HG02840 (cell line): ENCODE measurements around the gene MYBBP1A.
"Not testable (repeated sequence)": the region's sequence is repeated elsewhere in the genome, so short reads cannot be mapped to it uniquely, and the experiment has no call there.

Source experiments
- ATAC-seq: cut with Tn5 transposase; IDR thresholded peaks from one replicate; pipeline ENCODE4 v1.9.1; 2021; ENCODE audit warnings: mild to moderate bottlenecking, moderate library complexity, moderate number of reproducible peaks; ENCODE audit not compliant: unreplicated experiment, low FRiP score

The MYBBP1A gene, protein sequence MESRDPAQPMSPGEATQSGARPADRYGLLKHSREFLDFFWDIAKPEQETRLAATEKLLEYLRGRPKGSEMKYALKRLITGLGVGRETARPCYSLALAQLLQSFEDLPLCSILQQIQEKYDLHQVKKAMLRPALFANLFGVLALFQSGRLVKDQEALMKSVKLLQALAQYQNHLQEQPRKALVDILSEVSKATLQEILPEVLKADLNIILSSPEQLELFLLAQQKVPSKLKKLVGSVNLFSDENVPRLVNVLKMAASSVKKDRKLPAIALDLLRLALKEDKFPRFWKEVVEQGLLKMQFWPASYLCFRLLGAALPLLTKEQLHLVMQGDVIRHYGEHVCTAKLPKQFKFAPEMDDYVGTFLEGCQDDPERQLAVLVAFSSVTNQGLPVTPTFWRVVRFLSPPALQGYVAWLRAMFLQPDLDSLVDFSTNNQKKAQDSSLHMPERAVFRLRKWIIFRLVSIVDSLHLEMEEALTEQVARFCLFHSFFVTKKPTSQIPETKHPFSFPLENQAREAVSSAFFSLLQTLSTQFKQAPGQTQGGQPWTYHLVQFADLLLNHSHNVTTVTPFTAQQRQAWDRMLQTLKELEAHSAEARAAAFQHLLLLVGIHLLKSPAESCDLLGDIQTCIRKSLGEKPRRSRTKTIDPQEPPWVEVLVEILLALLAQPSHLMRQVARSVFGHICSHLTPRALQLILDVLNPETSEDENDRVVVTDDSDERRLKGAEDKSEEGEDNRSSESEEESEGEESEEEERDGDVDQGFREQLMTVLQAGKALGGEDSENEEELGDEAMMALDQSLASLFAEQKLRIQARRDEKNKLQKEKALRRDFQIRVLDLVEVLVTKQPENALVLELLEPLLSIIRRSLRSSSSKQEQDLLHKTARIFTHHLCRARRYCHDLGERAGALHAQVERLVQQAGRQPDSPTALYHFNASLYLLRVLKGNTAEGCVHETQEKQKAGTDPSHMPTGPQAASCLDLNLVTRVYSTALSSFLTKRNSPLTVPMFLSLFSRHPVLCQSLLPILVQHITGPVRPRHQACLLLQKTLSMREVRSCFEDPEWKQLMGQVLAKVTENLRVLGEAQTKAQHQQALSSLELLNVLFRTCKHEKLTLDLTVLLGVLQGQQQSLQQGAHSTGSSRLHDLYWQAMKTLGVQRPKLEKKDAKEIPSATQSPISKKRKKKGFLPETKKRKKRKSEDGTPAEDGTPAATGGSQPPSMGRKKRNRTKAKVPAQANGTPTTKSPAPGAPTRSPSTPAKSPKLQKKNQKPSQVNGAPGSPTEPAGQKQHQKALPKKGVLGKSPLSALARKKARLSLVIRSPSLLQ (N-terminal part only)

DNA sequence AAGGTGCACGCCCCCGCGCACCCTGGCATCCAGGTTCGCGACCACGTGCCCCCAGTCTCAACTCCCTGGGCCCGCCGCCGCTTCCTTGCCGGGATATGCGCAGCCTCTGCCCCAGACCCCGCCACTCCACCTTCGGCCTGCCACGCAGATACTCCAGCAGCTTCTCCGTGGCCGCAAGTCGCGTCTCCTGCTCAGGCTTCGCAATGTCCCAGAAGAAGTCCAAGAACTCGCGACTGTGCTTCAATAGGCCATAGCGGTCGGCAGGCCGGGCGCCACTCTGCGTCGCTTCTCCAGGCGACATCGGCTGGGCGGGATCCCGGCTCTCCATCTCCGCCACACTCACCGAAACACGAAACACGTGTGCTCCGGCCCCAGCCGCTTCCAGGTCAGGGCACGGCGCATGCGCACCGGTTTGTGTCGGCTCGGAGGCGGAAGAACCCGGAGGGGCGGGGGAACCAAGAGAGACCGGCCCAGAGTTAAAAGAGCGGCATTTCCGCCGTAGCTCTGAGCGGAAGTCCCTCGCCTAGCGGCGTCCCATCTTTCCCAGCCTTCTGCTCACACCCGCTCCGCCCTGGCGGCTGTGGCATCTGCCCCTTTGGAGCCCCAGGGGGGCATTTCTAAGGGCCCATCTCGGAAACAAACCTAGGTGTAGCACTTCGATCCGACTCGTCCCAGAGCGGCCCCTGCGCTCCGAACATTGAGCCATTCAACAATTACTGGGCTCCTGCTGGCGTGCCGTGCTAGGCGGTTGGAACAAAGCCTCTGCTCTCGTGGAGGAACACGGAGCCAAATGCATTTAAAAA lies at the start of gene MYBBP1A:
TSS of gene MYBBP1A (minus strand) at position 388 of the 803 bp plus-strand sequence. CDS start at position 328, 60 bp downstream.
- peak; percentile 81 for ATAC-seq

DNA sequence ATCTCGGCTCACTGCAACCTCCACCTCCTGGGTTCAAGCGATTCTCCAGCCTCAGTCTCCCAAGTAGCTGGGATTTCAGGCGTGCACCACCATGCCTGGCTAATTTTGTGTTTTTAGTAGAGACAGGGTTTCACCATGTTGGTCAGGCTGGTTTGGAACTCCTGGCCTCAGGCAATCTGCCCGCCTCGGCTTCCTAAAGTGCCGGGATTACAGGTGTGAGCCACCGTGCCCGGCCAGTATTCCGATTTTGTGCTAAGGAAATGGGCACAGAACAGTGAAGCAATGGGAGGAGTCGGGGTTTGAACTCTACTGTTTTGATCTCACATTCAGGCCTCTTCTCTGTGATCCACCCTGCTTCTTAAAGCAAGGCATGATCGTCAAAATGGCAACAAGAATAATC lies 49.6 kb upstream of the MYBBP1A start:
- ATAC-seq, result not testable (repeated sequence)

DNA sequence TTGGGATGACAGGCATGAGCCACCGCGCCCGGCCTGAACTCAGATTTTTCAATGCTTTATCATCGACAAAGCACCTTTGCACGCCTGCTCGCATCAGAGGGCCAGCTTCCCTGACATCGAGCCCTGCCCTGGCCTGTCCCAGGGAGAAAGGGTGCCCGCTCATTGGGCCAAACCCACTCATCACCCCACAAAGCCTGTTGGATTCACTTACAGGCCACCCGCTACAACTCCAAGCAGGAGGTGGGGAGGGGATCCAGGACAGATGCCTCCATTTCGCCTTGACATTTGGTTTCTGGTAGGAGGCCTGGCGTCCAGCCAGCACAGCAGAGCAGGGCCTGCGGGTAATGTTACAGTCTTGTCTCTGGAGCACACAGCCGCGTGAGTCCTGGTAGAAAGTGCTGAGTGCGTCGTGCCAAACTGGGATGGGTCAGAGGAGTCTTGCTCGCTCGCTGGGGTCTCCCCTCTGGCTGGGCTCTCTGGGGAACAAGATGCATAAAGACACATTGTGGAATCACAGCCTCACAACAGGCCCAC lies 49.0 kb upstream of the MYBBP1A start:
- ATAC-seq, result no peak

DNA sequence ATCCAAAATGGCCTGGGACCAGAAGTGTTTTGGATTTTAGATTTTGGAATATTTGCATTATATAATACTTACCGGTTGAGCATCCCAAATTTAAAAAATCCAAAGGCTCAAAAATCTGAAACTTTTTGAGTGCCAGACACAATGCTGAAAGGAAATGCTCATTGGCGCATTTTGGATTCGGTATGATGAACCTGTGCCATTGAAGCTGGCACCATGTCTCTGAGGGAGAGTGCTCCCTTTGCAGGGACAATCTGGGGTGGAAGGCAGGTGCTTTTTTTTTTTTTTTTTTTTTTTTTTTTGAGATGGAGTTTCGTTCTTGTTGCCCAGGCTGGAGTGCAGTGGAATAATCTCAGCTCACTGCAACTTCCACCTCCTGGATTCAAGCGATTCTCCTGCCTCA lies 46.9 kb upstream of the MYBBP1A start:
- ATAC-seq, result no peak

DNA sequence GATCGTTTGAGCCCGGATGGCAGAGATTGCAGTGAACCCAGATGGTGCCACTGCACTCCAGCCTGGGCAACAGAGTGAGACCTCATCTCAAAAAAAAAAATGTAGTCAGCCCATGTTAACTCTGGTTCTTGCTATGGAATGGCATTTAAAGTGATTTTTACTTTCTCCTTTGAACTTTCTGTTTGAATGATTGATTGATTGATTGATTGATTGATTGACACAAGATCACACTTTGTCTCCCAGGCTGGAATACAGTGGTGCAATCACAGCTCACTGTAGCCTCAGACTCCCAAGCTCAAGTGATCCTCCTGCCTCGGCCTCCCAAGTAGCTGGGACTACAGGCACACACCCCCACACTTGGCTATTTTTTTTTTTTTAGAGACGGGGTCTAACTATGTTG lies 46.1 kb upstream of the MYBBP1A start:
- no peak for ATAC-seq

DNA sequence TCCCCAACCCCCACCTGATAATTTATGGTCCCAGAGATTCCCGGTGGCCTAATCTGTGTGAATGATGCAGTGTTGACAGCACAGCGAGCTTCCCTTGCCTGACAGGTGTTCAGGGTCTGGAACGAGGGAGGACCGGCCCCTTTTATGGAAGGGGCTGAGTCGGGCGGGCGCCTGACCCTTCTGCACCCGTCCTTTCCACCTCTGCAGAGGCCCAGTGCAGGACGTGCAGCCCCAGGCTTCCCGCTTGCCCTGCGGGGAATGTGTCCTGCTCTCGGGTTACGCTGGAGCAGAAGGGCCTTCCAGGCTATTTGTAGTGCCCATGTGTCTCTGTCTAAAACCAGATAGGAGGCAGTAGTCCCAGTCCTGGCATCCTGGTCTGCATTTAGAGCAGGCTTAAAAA lies 45.4 kb upstream of the MYBBP1A start:
- ATAC-seq, result no peak

DNA sequence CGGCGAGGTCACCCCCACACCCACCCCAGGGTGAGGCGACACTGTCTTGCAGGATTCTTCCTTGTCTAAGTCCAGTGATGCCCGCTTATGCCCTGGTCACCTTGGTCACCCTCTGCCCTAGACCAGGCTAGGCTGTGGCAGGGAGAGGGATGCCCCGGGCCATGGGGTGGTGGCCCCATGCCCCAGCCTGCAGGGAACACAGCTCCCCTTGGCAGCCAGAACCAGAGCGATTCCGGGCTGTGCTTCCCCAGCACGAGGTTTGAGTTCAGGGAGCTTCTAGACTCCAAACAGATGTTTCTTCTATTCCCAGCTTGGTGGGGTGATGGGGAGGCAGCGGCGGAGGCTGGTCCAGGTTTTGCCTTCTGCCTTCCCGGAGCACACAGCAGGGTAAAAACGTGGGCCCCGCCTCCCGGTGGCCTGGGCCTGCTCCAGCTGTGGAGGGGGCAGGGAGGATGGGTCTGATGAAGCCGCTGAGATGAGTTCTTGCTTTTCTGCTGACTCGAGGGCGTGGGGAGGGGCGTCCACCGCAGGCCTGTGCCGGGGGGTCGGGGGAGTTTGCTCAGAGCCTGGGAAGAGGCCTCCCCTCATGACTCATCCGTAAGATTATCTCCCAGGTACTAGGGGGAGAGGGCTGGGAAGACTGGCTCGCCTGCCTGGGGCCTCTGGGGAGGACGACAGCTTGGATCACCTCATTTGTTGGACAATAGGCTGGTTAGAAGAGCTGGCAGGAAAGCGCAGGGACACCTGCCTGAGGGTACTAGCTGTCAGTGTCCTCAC lies 44.5 kb upstream of the MYBBP1A start:
- ATAC-seq, result no peak

DNA sequence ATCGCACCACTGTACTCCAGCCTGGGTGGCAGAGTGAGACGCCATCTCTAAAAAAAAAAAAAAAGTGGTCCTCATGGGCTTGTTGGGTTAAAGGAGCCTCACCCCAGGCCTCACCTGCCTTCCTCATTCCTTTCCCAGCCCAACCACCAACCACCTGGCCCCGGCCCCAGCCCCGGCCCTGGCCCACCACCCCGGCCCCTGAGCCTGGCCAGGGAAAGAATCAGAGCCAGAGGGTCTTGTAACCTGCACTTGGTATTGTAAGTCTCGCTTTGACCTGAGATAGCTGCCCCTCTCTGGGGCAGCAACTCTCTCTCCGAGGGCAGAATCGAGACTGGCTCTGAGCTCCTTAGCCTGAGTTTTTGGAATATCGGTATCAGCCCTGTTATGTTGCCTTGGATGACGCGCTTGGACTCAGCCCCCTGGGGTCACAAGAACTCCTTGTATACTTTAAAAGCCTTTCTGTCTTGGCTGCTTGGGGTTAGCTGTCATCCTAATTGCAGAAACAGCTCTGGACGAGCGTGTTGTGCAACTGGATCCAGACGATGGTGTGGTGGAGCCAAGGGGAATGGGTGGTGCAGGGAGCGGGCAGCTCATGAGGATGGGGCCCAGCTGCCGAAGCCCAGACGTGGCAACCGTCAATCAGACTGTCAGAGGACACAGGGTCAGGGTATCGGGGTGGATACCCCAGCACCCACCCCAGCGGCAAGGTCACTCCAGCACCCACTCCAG lies 43.8 kb upstream of the MYBBP1A start:
- ATAC-seq, result no peak

DNA sequence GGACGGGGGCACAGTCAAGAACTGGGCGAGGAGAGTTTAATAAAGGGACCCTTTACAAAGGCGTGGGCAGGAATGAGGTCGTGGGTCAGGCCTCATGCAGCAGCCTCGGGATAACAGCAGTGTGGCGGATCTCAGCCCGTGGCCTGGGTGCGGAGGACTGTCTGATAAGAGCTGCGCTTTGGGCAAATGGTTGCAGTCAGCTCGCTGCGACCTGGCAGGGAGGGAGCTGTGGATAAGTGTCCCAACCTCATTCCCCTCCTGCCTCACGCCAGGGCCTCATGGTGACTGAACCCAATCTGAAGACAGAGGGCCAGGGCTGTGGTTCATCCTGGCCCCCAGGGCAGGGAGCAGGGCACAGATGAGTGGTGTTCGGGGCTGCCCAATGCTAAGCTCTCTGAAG lies 42.8 kb upstream of the MYBBP1A start:
- ATAC-seq, result no peak

DNA sequence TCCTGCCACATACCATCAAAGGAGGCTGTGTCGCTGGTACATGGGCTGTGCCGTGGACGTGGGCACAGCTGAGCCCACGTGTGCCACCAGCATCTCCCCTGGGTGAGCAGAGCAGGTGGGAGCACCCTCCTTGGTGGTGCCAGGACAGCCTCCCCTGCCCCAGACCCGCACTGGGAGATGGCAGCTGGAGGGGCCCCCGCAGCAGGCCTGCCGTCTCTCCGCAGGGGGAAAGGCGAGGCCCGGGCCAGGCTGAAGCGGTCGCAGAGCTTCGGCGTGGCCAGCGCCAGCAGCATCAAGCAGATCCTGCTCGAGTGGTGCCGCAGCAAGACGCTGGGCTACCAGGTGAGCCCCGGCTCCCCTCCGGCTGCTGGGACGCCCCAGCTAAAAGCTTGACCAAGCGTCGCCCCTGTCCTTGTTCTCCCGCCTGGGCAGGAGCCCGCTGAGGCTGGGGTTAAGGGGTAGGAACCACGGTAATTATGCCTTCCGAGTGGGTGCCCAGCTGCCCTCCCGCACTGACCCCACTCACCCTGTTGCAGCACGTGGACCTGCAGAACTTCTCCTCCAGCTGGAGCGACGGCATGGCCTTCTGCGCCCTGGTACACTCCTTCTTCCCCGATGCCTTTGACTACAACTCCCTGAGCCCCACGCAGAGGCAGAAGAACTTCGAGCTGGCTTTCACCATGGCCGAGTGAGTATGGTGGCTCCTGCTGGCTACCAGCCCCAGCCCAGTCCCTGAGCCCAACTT lies 41.6 kb upstream of the MYBBP1A start:
- no peak for ATAC-seq

DNA sequence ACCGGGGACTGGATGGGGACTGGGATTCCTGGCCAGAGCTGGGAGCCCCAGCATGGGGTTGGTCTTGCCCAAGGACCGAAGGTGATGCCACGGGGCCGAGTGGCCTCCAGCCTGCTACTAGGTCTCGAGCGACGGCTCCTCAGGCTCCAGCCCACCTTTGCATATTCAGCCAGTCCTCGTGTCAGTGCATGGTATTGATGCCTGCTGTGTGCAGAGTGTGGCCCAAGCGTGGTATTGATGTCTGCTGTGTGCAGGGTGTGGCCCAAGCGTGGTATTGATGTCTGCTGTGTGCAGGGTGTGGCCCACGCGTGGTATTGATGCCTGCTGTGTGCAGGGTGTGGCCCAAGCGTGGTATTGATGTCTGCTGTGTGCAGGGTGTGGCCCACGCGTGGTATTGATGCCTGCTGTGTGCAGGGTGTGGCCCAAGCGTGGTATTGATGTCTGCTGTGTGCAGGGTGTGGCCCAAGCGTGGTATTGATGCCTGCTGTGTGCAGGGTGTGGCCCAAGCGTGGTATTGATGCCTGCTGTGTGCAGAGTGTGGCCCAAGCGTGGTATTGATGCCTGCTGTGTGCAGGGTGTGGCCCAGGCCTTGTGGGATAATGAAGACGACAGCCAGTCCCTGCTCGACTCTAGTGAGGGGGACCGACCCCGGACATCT lies 40.6 kb upstream of the MYBBP1A start:
- not testable (repeated sequence) for ATAC-seq

DNA sequence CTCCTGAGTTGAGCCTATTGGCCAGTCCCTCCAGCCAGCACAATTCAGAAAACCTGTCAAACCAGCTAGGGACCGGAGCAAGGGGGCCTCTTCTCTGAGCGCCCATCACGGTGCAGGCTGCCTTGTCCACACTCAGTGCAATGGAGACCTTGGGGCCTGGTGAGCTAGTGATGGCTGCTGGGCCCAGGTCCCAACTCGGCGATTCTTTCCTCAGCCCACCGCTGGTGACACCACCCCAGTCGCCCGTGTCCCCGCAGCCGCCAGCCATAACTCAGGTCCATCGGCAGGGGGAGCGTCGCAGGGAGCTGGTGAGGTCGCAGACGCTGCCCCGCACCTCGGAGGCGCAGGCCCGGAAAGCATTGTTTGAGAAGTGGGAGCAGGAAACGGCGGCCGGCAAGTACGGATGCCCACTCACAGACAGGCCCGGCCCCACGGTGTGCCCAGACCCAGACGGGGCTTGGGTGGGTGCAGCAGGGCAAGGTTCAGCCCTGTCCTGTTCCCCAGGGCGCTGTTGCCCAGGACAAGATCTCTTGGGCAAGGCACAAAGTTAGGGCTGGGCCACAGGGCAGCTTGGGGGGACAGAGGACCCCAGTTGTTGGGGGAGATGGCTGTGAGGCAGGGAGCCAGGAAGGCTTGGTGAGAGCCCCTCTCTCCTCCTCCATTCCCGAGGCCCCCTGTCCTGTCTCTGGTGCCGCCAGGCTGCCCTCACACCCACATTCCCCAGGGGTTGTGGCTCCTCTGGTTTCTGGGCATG lies 39.9 kb upstream of the MYBBP1A start:
- no peak for ATAC-seq

DNA sequence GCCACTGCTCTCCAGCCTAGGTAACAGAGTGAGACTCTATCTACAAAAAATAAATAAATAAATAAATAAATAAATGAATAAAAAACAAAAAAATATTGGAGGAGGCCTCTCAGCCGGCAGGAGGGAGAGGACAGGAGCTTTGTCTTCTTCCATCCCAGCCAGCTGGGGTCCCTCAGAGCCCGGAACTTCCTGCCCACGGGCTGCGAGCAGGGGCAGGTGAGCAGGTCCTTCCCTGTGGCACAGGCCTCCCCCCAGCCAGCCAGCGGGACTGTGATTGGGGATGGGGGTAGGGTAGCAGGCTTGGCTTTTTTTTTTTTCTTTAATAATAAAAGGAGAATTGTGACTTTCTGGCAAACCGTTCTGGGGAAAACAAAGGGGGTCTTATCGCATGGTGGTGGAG lies 39.2 kb upstream of the MYBBP1A start:
- ATAC-seq, result no peak

DNA sequence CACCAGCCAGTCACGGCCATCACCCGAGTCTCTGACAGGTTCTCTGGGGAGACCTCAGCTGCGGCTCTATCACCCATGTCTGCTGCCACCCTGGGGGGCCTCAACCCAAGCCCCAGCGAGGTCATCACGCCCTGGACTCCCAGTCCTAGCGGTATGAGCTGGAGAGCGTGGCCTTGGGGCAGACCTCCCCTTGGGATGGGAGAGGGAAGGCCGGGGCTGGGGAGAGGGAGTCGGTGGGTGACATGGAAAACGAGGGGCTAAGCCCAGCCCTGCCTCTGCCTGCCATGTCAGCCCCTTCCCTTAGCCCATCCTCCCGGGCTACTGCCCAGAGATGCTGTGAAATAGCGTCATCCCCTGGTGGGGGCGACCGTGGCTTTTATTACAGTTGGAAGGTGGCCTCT lies 37.8 kb upstream of the MYBBP1A start:
- no peak for ATAC-seq

DNA sequence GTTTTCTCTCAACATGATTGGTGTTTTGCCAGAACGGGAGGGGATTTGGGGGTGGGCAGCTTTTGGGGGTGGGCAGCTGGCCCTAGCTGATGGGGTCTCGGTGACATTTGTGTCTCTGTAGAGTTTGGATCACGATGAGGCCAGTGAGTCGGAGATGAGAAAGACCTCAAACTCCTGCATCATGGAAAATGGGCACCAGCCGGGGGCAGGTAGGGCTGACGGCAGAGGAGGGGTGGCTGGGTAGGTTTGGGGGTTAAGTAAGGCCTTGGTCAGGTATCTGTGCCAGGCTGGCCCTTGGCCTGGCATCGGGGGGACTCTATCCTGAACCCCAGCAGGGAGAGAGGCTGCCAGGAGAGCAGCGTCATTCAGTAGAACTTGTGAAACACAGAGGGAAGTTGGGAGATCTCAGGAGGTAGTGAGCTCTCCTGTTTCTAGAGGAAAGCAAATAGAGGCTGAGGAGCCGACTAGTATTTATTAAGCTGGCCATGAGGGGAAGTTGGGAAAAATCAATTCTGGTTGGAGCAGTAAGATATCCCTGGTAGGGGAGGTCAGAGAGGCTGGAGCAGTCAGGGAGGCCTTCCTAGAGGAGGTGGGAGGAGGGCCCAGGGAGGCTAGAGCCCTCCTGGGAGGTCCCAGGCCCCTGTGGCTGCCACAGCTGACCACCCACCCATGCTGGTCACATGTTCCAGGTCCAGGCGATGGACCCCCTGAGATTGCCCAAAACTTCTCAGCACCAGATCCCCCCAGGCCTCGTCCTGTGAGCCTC lies 37.2 kb upstream of the MYBBP1A start:
- ATAC-seq, result no peak

DNA sequence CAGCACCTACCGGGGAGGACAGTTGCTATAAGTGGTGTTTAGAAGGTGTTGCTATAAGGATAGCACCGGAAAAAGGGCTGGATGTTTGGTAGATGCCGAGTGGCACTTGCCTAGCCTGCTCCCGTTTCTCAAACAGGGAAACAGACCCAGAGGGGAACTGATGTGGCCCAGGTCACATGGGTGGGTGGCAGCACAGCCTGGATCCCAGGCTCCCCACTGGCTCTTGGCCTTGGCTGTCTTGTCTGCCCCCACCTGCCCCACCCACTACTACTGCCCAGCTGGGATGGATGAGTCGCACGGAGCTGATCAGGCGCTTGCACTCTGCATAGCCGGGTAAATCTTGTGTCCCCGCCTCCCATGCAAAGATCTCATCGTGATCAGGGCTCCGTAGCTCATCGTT lies 36.3 kb upstream of the MYBBP1A start:
- no peak for ATAC-seq
